ENCODE results near the gene VPS51. TPM values are rescaled to one million over a fixed set of nuclear protein-coding genes. Genes with fewer than 3 reads are reported as not detected.

The VPS51 gene
- total and polyA plus RNA-seq, 4 donors = 33.2 to 158 (median 83.9) TPM

GRCh38 chr11:65066805-65067291 lies 29.2 kb upstream of the VPS51 start:
- WGBS = 95% methylated on average over 4 of the region's 4 CpGs
- TF ChIP-seq ZBTB33 (IDR thresholded peaks at IDR 0.05) (no peak), HNF4A (conservative IDR thresholded peaks at IDR 0.05) (no peak), FOXA2 (IDR thresholded peaks at IDR 0.05) (no peak), CTCF (IDR thresholded peaks at IDR 0.05; ENCODE audit: low read depth, low read length, missing input control) (no peak), ATF3 (IDR thresholded peaks at IDR 0.05) (no peak), NR2F2 (IDR thresholded peaks at IDR 0.05) (no peak), GABPA (IDR thresholded peaks at IDR 0.05 in 1 of 2, conservative IDR thresholded peaks at IDR 0.05 in 1 of 2) (no peak), YY1 (IDR thresholded peaks at IDR 0.05) (no peak)
- no peak overlapping the region for H3K9ac ChIP-seq (ENCODE audit: low read depth in 1 of 2, low read length in 2 of 2)

GRCh38 chr11:65067446-65067845 lies 28.6 kb upstream of the VPS51 start:
- TF ChIP-seq NR2F2 (IDR thresholded peaks at IDR 0.05) (no peak), MAX (IDR thresholded peaks at IDR 0.05) (no peak), ATF3 (IDR thresholded peaks at IDR 0.05) (no peak), RXRA (IDR thresholded peaks at IDR 0.05) (no peak), CTCF (IDR thresholded peaks at IDR 0.05; ENCODE audit: low read depth, low read length, missing input control) (no peak), HNF4A (conservative IDR thresholded peaks at IDR 0.05) (no peak), JUND (IDR thresholded peaks at IDR 0.05) (no peak), SP1 (IDR thresholded peaks at IDR 0.05) (no peak)
- Histone ChIP-seq H3K36me3 (ENCODE audit: control insufficient read depth in 4 of 4, insufficient read depth in 3 of 4, low read depth in 1 of 4, low read length in 3 of 4) (no peaks in the 10 kb centered on the region), H3K27me3 (ENCODE audit: control insufficient read depth in 4 of 4, insufficient read depth in 4 of 4, low read length in 3 of 4) (no peaks in the 10 kb centered on the region), H3K27ac (ENCODE audit: low read depth in 1 of 2, low read length in 2 of 2) (no peak overlapping the region), H3K9me3 (ENCODE audit: control insufficient read depth in 4 of 4, low read length in 3 of 4) (no peaks in the 10 kb centered on the region), H3K4me3 (ENCODE audit: low read depth in 1 of 3, low read length in 3 of 3) (no peak overlapping the region), H3K4me1 (ENCODE audit: control insufficient read depth in 4 of 4, insufficient read depth in 4 of 4, low read length in 3 of 4) (no peaks in the 10 kb centered on the region), H3K9ac (ENCODE audit: low read depth in 1 of 2, low read length in 2 of 2) (no peak overlapping the region)
- WGBS = 92% methylated on average over 10 of the region's 10 CpGs
- no peak for DNase-seq (ENCODE audit: low spot score)

More at GRCh38 chr11:65066805-65067291, 29.2 kb upstream of the VPS51 start:
- Histone ChIP-seq H3K36me3 (ENCODE audit: control insufficient read depth in 4 of 4, insufficient read depth in 3 of 4, low read depth in 1 of 4, low read length in 3 of 4) (no peaks in the 10 kb centered on the region), H3K4me1 (ENCODE audit: control insufficient read depth in 4 of 4, insufficient read depth in 4 of 4, low read length in 3 of 4) (no peaks in the 10 kb centered on the region), H3K4me3 (ENCODE audit: low read depth in 1 of 3, low read length in 3 of 3) (no peak overlapping the region), H3K9me3 (ENCODE audit: control insufficient read depth in 4 of 4, low read length in 3 of 4) (no peaks in the 10 kb centered on the region), H3K27me3 (ENCODE audit: control insufficient read depth in 4 of 4, insufficient read depth in 4 of 4, low read length in 3 of 4) (no peaks in the 10 kb centered on the region), H3K27ac (ENCODE audit: low read depth in 1 of 2, low read length in 2 of 2) (no peak overlapping the region)
- no peak for DNase-seq (ENCODE audit: low spot score)

Data from liver (tissue), 9 donors.